GM12878 (cell line): ENCODE results near the gene FGF14.

ENCODE experiments used
- BRCA1 ChIP-seq: IDR thresholded peaks from 2 replicates; pipeline ENCODE4 v1.6.1; 2011; ENCODE audit warnings: low read depth, low read length, improper control_type of control experiment
- CBX5 ChIP-seq: sonication (generic); IDR thresholded peaks from 2 replicates; pipeline ENCODE4 v1.6.1; 2016; ENCODE audit warnings: low read depth, moderate library complexity, mild to moderate bottlenecking, inconsistent platforms
- EP300 ChIP-seq, 2 experiments: fragments of 150-350 bp in 1 of 2; IDR thresholded peaks; 2 replicates each; pipeline ENCODE4 v1.6.1; 2011 to 2012; ENCODE audit warnings: low read depth in 2 of 2, low read length in 2 of 2, borderline replicate concordance in 1 of 2, improper control_type of control experiment in 1 of 2, inconsistent platforms in 1 of 2; ENCODE audit not compliant: control insufficient read depth in 1 of 2
- FOXK2 ChIP-seq: fragments of 450-650 bp; IDR thresholded peaks from 2 replicates; pipeline ENCODE4 v1.6.1; 2017; ENCODE audit warnings: mild to moderate bottlenecking, moderate library complexity
- NR2C2 ChIP-seq: IDR thresholded peaks from 2 replicates; pipeline ENCODE4 v1.6.1; 2011; ENCODE audit warnings: borderline replicate concordance, low read depth; ENCODE audit not compliant: control insufficient read depth, insufficient read length
- POLR2A ChIP-seq: IDR thresholded peaks from 2 replicates; pipeline ENCODE4 v1.6.1; 2011; ENCODE audit warnings: low read depth, mild to moderate bottlenecking, low read length
- RAD21 ChIP-seq: IDR thresholded peaks from 2 replicates; pipeline ENCODE4 v1.6.1; 2011; ENCODE audit warnings: mild to moderate bottlenecking, low read depth, low read length, moderate library complexity; ENCODE audit not compliant: insufficient read depth
- SPI1 ChIP-seq: IDR thresholded peaks from 2 replicates; pipeline ENCODE4 v1.6.1; 2011; ENCODE audit warnings: low read depth, mild to moderate bottlenecking, low read length, moderate library complexity, borderline replicate concordance; ENCODE audit not compliant: insufficient read depth
- STAT3 ChIP-seq: IDR thresholded peaks from 2 replicates; pipeline ENCODE4 v1.6.1; 2011; ENCODE audit warnings: low read depth, low read length, improper control_type of control experiment
- TF ChIP-seq, protein P1 (sequence below), 3 experiments: IDR thresholded peaks in 2 of 3; conservative IDR thresholded peaks in 1 of 3; 2 replicates each; pipeline ENCODE4 v1.5.1; 2011; ENCODE audit warnings: low read depth in 3 of 3, low read length in 3 of 3, mild to moderate bottlenecking in 3 of 3, control low read depth in 2 of 3, moderate library complexity in 2 of 3, inconsistent platforms in 1 of 3, mixed read lengths in 1 of 3; ENCODE audit not compliant: control insufficient read depth in 2 of 3, insufficient read depth in 1 of 3; ENCODE audit errors: extremely low read depth in 1 of 3
- TF ChIP-seq, protein P2 (sequence below): IDR thresholded peaks from 2 replicates; pipeline ENCODE4 v1.6.1; 2011; ENCODE audit warnings: borderline replicate concordance, low read depth, mild to moderate bottlenecking, moderate library complexity, mixed read lengths, low read length; ENCODE audit not compliant: insufficient read depth; ENCODE audit errors: extremely low read length
- TF ChIP-seq, protein P3 (sequence below): IDR thresholded peaks from 2 replicates; pipeline ENCODE4 v1.6.1; 2012; ENCODE audit warnings: improper control_type of control experiment, low read depth, low read length; ENCODE audit not compliant: insufficient replicate concordance

DNA sequence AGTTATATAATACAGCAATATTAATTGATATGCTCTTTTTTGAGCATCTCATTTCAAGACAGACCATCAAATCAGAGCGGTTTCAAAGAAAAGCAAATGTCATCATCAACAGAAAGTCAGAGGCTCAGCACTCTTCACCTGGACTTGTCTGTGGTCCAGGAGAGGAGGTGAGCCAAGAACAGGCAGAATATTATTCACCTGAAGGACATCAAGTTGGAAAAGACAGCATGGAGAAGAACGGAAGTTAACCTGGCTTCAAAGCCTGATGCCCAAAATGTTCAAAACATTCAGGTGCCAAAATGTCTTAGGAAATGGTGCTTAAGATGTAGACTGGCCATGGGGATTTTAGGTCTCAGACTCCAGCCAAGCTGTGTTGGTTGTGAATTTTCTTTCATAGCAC, 40.7 kb downstream of the FGF14 start:
- TF ChIP-seq RAD21 (no peak), BRCA1 (no peak), SPI1 (no peak), CBX5 (no peak), NR2C2 (no peak), POLR2A (no peak), EP300 (IDR thresholded peaks at IDR 0.05; ENCODE audit: borderline replicate concordance in 1 of 2, control insufficient read depth in 1 of 2, low read depth in 2 of 2, low read length in 2 of 2) (no peak), FOXK2 (no peak), STAT3 (no peak)
- TF ChIP-seq, protein P1, sequence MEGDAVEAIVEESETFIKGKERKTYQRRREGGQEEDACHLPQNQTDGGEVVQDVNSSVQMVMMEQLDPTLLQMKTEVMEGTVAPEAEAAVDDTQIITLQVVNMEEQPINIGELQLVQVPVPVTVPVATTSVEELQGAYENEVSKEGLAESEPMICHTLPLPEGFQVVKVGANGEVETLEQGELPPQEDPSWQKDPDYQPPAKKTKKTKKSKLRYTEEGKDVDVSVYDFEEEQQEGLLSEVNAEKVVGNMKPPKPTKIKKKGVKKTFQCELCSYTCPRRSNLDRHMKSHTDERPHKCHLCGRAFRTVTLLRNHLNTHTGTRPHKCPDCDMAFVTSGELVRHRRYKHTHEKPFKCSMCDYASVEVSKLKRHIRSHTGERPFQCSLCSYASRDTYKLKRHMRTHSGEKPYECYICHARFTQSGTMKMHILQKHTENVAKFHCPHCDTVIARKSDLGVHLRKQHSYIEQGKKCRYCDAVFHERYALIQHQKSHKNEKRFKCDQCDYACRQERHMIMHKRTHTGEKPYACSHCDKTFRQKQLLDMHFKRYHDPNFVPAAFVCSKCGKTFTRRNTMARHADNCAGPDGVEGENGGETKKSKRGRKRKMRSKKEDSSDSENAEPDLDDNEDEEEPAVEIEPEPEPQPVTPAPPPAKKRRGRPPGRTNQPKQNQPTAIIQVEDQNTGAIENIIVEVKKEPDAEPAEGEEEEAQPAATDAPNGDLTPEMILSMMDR (IDR thresholded peaks at IDR 0.05 in 2 of 3, conservative IDR thresholded peaks at IDR 0.05 in 1 of 3; ENCODE audit: control insufficient read depth in 2 of 3, extremely low read depth in 1 of 3, insufficient read depth in 1 of 3, low read depth in 3 of 3, low read length in 3 of 3), result no peak
- TF ChIP-seq, protein P2, sequence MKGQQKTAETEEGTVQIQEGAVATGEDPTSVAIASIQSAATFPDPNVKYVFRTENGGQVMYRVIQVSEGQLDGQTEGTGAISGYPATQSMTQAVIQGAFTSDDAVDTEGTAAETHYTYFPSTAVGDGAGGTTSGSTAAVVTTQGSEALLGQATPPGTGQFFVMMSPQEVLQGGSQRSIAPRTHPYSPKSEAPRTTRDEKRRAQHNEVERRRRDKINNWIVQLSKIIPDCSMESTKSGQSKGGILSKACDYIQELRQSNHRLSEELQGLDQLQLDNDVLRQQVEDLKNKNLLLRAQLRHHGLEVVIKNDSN, result no peak
- TF ChIP-seq, protein P3, sequence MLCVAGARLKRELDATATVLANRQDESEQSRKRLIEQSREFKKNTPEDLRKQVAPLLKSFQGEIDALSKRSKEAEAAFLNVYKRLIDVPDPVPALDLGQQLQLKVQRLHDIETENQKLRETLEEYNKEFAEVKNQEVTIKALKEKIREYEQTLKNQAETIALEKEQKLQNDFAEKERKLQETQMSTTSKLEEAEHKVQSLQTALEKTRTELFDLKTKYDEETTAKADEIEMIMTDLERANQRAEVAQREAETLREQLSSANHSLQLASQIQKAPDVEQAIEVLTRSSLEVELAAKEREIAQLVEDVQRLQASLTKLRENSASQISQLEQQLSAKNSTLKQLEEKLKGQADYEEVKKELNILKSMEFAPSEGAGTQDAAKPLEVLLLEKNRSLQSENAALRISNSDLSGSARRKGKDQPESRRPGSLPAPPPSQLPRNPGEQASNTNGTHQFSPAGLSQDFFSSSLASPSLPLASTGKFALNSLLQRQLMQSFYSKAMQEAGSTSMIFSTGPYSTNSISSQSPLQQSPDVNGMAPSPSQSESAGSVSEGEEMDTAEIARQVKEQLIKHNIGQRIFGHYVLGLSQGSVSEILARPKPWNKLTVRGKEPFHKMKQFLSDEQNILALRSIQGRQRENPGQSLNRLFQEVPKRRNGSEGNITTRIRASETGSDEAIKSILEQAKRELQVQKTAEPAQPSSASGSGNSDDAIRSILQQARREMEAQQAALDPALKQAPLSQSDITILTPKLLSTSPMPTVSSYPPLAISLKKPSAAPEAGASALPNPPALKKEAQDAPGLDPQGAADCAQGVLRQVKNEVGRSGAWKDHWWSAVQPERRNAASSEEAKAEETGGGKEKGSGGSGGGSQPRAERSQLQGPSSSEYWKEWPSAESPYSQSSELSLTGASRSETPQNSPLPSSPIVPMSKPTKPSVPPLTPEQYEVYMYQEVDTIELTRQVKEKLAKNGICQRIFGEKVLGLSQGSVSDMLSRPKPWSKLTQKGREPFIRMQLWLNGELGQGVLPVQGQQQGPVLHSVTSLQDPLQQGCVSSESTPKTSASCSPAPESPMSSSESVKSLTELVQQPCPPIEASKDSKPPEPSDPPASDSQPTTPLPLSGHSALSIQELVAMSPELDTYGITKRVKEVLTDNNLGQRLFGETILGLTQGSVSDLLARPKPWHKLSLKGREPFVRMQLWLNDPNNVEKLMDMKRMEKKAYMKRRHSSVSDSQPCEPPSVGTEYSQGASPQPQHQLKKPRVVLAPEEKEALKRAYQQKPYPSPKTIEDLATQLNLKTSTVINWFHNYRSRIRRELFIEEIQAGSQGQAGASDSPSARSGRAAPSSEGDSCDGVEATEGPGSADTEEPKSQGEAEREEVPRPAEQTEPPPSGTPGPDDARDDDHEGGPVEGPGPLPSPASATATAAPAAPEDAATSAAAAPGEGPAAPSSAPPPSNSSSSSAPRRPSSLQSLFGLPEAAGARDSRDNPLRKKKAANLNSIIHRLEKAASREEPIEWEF, result no peak
